WTC11 (cell line): ENCODE results near the gene EMILIN3. TPM values are rescaled to one million over a fixed set of nuclear protein-coding genes. Genes with fewer than 3 reads are reported as not detected.

Experiments
- ATAC-seq: fragments of 200-7000 bp; cut with Tn5 transposase; 2 replicates; pipeline ENCODE4 v1.10.0; 2021; ENCODE audit warnings: mild to moderate bottlenecking, moderate library complexity
- CTCF ChIA-PET: fragments of 300-600 bp; sonication (Branson Sonifier 250); formaldehyde crosslinking; loops from one replicate; lab custom pipeline; 2021; ENCODE audit warnings: antibody characterized with exemption; lab: Charles Lee
- POLR2A ChIA-PET: fragments of 350-600 bp; sonication (Branson Sonifier 250); formaldehyde crosslinking; loops from one replicate; lab custom pipeline; 2021; ENCODE audit warnings: antibody characterized with exemption; lab: Charles Lee
- DNase-seq: peaks from one replicate; pipeline ENCODE4 v3.0.0; 2021; ENCODE audit warnings: low spot score
- H3K27ac Mint-ChIP-seq: 2 replicates; pipeline ENCODE4 v1.8.0; 2021; ENCODE audit warnings: mixed read lengths
- H3K27me3 Mint-ChIP-seq: 2 replicates; pipeline ENCODE4 v1.8.0; 2021; ENCODE audit warnings: low read depth, mild to moderate bottlenecking, moderate library complexity, mixed read lengths
- H3K36me3 Mint-ChIP-seq: 2 replicates; pipeline ENCODE4 v1.8.0; 2021; ENCODE audit warnings: mixed read lengths
- H3K4me1 Mint-ChIP-seq: 2 replicates; pipeline ENCODE4 v1.8.0; 2022; ENCODE audit warnings: mixed read lengths
- H3K4me3 Mint-ChIP-seq: 2 replicates; pipeline ENCODE4 v1.8.0; 2021; ENCODE audit warnings: mild to moderate bottlenecking, moderate library complexity, mixed read lengths
- H3K9me3 Mint-ChIP-seq: 2 replicates; pipeline ENCODE4 v1.8.0; 2021; ENCODE audit warnings: mixed read lengths
- AR ChIP-seq: fragments of 250-450 bp; sonication (Bioruptor Pico); IDR thresholded peaks from 2 replicates; pipeline ENCODE4 v1.9.0; 2021; ENCODE audit warnings: mild to moderate bottlenecking
- E2F1 ChIP-seq: sonication (generic); formaldehyde crosslinking; IDR thresholded peaks from 2 replicates; pipeline ENCODE4 v1.8.0; 2022; ENCODE audit warnings: mild to moderate bottlenecking, missing genetic modification reagents
- FOXJ3 ChIP-seq: sonication (generic); formaldehyde crosslinking; IDR thresholded peaks from 2 replicates; pipeline ENCODE4 v1.9.0; 2021; ENCODE audit warnings: missing genetic modification reagents, mild to moderate bottlenecking, borderline replicate concordance
- FOXP1 ChIP-seq: sonication (generic); formaldehyde crosslinking; IDR thresholded peaks from 2 replicates; pipeline ENCODE4 v1.8.0; 2022; ENCODE audit warnings: missing genetic modification reagents, mild to moderate bottlenecking, moderate library complexity, borderline replicate concordance
- MYBL2 ChIP-seq: sonication (generic); formaldehyde crosslinking; IDR thresholded peaks from 2 replicates; pipeline ENCODE4 v1.8.1; 2023; ENCODE audit warnings: mild to moderate bottlenecking, moderate library complexity, missing genetic modification reagents
- NFATC4 ChIP-seq: fragments of 250-450 bp; sonication (Bioruptor Pico); IDR thresholded peaks from 2 replicates; pipeline ENCODE4 v1.9.0; 2021; ENCODE audit warnings: mild to moderate bottlenecking
- RELA ChIP-seq: sonication (generic); formaldehyde crosslinking; IDR thresholded peaks from 2 replicates; pipeline ENCODE4 v1.8.1; 2022; ENCODE audit warnings: missing genetic modification reagents, mild to moderate bottlenecking, borderline replicate concordance
- RORB ChIP-seq: fragments of 250-450 bp; sonication (Bioruptor Pico); IDR thresholded peaks from 2 replicates; pipeline ENCODE4 v1.9.0; 2021; ENCODE audit warnings: mild to moderate bottlenecking
- SMAD3 ChIP-seq: sonication (generic); formaldehyde crosslinking; IDR thresholded peaks from 2 replicates; pipeline ENCODE4 v1.8.0; 2022; ENCODE audit warnings: missing genetic modification reagents, mild to moderate bottlenecking, borderline replicate concordance
- ZNF121 ChIP-seq: sonication (generic); formaldehyde crosslinking; IDR thresholded peaks from 2 replicates; pipeline ENCODE4 v1.8.0; 2023; ENCODE audit warnings: missing genetic modification reagents
- ZNF138 ChIP-seq: sonication (generic); formaldehyde crosslinking; conservative IDR thresholded peaks from 2 replicates; pipeline ENCODE4 v1.8.1; 2022; ENCODE audit warnings: mild to moderate bottlenecking, moderate library complexity, missing genetic modification reagents
- ZNF532 ChIP-seq: fragments of 250-450 bp; sonication (Bioruptor Pico); IDR thresholded peaks from 2 replicates; pipeline ENCODE4 v1.9.0; 2021; ENCODE audit warnings: mild to moderate bottlenecking, borderline replicate concordance
- total RNA-seq: library from RNA; stranded (reverse); gene quantifications from 3 replicates; pipeline ENCODE4 v1.2.3, GENCODE V29; 2021
- TF ChIP-seq, protein P1 (sequence below): sonication (generic); formaldehyde crosslinking; IDR thresholded peaks from 2 replicates; pipeline ENCODE4 v1.8.0; 2023; ENCODE audit warnings: missing genetic modification reagents, mild to moderate bottlenecking, borderline replicate concordance

The EMILIN3 gene
- total RNA-seq, 1 experiment from 2014 or later: 5.5 TPM

DNA sequence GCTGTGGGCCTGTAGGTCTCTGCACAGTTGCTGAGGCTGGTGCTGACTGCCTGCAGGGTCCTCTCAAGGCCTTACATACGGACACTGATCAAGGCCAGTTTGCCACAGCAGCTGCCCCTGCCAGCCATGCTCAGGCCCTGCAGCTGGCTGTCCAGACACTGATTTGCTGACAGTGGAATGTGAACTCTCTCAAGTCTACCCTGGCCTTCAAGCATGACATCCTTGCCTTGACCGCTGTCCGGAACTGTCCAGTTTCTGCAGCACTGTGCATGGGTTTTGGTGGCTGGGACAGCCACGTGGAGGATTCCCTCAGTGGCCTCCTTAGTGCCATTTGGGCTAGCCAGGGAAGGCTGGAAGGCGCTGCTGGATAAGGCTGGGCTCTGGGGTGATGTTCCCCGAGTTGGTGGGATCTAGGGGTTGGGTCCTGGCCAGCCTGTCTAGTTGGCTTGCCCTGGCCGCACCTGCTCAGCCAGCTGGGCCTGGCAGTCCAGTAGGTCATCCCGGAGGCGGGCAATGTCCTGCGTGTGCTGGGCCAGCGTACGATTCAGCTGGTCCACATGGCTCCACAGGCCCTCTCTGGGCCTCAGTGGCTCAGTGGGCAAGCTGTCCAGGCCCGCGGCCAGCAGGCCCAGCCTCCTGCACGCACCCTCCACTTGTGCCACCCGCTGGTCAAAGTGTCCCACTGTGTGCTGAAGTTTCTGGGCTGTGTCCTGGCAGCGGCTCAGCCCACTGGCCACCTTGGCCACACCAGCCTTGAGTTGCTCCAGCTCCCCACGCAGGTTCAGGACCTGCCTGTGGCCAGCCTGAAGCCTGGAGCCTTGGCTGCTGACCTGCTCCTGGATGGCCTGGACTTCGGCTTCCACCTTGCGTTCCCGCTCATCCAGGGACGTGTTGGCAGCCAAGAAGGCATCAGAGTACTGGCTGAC, 5.5 kb downstream of the EMILIN3 start:
- ChIA-PET CTCF (interaction anchor here (1.3 kb wide), 2 partner anchors 9 to 21 kb away, joined by 5 to 6 read pairs; partner anchors contain the start of gene LPIN3), POLR2A (no interaction called here)
- TF ChIP-seq FOXJ3 (CRISPR knock-in tag) (no peak), SMAD3 (no peak), RELA (no peak), ZNF121 (no peak), RORB (CRISPR knock-in tag) (no peak), E2F1 (CRISPR knock-in tag) (no peak), FOXP1 (no peak), NFATC4 (CRISPR knock-in tag) (no peak), AR (CRISPR knock-in tag) (no peak), ZNF532 (CRISPR knock-in tag) (no peak), ZNF138 (no peak), MYBL2 (CRISPR knock-in tag) (no peak)
- TF ChIP-seq, protein P1, sequence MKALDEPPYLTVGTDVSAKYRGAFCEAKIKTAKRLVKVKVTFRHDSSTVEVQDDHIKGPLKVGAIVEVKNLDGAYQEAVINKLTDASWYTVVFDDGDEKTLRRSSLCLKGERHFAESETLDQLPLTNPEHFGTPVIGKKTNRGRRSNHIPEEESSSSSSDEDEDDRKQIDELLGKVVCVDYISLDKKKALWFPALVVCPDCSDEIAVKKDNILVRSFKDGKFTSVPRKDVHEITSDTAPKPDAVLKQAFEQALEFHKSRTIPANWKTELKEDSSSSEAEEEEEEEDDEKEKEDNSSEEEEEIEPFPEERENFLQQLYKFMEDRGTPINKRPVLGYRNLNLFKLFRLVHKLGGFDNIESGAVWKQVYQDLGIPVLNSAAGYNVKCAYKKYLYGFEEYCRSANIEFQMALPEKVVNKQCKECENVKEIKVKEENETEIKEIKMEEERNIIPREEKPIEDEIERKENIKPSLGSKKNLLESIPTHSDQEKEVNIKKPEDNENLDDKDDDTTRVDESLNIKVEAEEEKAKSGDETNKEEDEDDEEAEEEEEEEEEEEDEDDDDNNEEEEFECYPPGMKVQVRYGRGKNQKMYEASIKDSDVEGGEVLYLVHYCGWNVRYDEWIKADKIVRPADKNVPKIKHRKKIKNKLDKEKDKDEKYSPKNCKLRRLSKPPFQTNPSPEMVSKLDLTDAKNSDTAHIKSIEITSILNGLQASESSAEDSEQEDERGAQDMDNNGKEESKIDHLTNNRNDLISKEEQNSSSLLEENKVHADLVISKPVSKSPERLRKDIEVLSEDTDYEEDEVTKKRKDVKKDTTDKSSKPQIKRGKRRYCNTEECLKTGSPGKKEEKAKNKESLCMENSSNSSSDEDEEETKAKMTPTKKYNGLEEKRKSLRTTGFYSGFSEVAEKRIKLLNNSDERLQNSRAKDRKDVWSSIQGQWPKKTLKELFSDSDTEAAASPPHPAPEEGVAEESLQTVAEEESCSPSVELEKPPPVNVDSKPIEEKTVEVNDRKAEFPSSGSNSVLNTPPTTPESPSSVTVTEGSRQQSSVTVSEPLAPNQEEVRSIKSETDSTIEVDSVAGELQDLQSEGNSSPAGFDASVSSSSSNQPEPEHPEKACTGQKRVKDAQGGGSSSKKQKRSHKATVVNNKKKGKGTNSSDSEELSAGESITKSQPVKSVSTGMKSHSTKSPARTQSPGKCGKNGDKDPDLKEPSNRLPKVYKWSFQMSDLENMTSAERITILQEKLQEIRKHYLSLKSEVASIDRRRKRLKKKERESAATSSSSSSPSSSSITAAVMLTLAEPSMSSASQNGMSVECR (CRISPR knock-in tag): no peak
- ATAC-seq (no peak), DNase-seq (no peak)
- H3K4me1 Mint-ChIP-seq: peaks cover 5% of the 10 kb centered on the region
- H3K27me3 Mint-ChIP-seq: peaks cover 18% of the 10 kb centered on the region
- no peaks in the 10 kb centered on the region for H3K9me3 Mint-ChIP-seq
- H3K27ac Mint-ChIP-seq: no peak overlapping the region
- H3K36me3 Mint-ChIP-seq: no peaks in the 10 kb centered on the region
- no peak overlapping the region for H3K4me3 Mint-ChIP-seq
